ENCODE data around the gene KRT4.

- TF ChIP-seq POLR2AphosphoS5 (IDR thresholded peaks at IDR 0.05; ENCODE audit: low read depth, low read length) = no peak
- TF ChIP-seq TAF1 (IDR thresholded peaks at IDR 0.05; ENCODE audit: borderline replicate concordance, low read depth, low read length) = no peak
- TF ChIP-seq POLR2A (IDR thresholded peaks at IDR 0.05; ENCODE audit: low read depth, low read length) = no peak
Measured at GRCh38 chr12:52772188-52772587, 41.7 kb downstream of the KRT4 start.

Measured in GM12892 (cell line).